ENCODE results near the gene CLP1. TPM values are rescaled to one million over a fixed set of nuclear protein-coding genes. Genes with fewer than 3 reads are reported as not detected.
A peak's percentile ranks its signal among the peaks of the same experiment; 100 is the strongest.

Gene CLP1
- 11.0 and 11.9 TPM in 2 replicates for total RNA-seq (2014; rRNA removed; shearing (Covaris generic))
- 10.7 and 12.7 TPM in 2 replicates for polyA plus RNA-seq (2014; cell fraction: nucleus; rRNA removed)

- peak; percentile 97 for DNase-seq (ENCODE audit: extremely low read depth, low read depth)
Observed at GRCh38 chr11:57657194-57658022, at the start of gene CLP1. CLP1 (plus strand) TSS chr11:57657762; CDS start chr11:57659477, 1,715 bp downstream.

GRCh38 chr11:57610170-57610569 is 47.4 kb upstream of the CLP1 start:
- no peak for DNase-seq (ENCODE audit: extremely low read depth, low read depth)

- DNase-seq (ENCODE audit: extremely low read depth, low read depth), result no peak
Observed at GRCh38 chr11:57614234-57614772, 43.3 kb upstream of the CLP1 start.

- DNase-seq (ENCODE audit: extremely low read depth, low read depth), result no peak
Observed at GRCh38 chr11:57615308-57615707, 42.3 kb upstream of the CLP1 start.

- no peak for DNase-seq (ENCODE audit: extremely low read depth, low read depth)
Observed at GRCh38 chr11:57616595-57616994, 41.0 kb upstream of the CLP1 start.

- DNase-seq (ENCODE audit: extremely low read depth, low read depth), result no peak
Observed at GRCh38 chr11:57618438-57618837, 39.1 kb upstream of the CLP1 start.

GRCh38 chr11:57619331-57619730 is 38.2 kb upstream of the CLP1 start:
- DNase-seq (ENCODE audit: extremely low read depth, low read depth), result no peak

GRCh38 chr11:57620467-57620866 is 37.1 kb upstream of the CLP1 start:
- DNase-seq (ENCODE audit: extremely low read depth, low read depth), result no peak

GRCh38 chr11:57622263-57622662 is 35.3 kb upstream of the CLP1 start:
- DNase-seq (ENCODE audit: extremely low read depth, low read depth), result no peak

GRCh38 chr11:57624864-57625263 is 32.7 kb upstream of the CLP1 start:
- DNase-seq (ENCODE audit: extremely low read depth, low read depth), result no peak

- DNase-seq (ENCODE audit: extremely low read depth, low read depth), result no peak
Observed at GRCh38 chr11:57626895-57627294, 30.7 kb upstream of the CLP1 start.

GRCh38 chr11:57630171-57630570 is 27.4 kb upstream of the CLP1 start:
- DNase-seq (ENCODE audit: extremely low read depth, low read depth), result no peak

- no peak for DNase-seq (ENCODE audit: extremely low read depth, low read depth)
Observed at GRCh38 chr11:57632116-57632515, 25.4 kb upstream of the CLP1 start.

- no peak for DNase-seq (ENCODE audit: extremely low read depth, low read depth)
Observed at GRCh38 chr11:57633394-57634070, 24.0 kb upstream of the CLP1 start.

- DNase-seq (ENCODE audit: extremely low read depth, low read depth), result no peak
Observed at GRCh38 chr11:57634311-57634710, 23.3 kb upstream of the CLP1 start.

GRCh38 chr11:57635246-57635645 is 22.3 kb upstream of the CLP1 start:
- DNase-seq (ENCODE audit: extremely low read depth, low read depth), result no peak

- DNase-seq (ENCODE audit: extremely low read depth, low read depth), result no peak
Observed at GRCh38 chr11:57637626-57638004, 19.9 kb upstream of the CLP1 start.

- DNase-seq (ENCODE audit: extremely low read depth, low read depth), result peak; percentile 81
Observed at GRCh38 chr11:57638005-57638781, 19.4 kb upstream of the CLP1 start.

GRCh38 chr11:57638811-57639320 is 18.7 kb upstream of the CLP1 start:
- DNase-seq (ENCODE audit: extremely low read depth, low read depth), result no peak

- DNase-seq (ENCODE audit: extremely low read depth, low read depth), result no peak
Observed at GRCh38 chr11:57639321-57640067, 18.1 kb upstream of the CLP1 start.

Data from NCI-H460 (cell line).